Measurements from ENCODE around the gene MOV10. TPM values are rescaled to one million over a fixed set of nuclear protein-coding genes. Genes with fewer than 3 reads are reported as not detected.

The MOV10 gene
- total RNA-seq, 1 donor from 2014 or later = 46.7 TPM

DNA sequence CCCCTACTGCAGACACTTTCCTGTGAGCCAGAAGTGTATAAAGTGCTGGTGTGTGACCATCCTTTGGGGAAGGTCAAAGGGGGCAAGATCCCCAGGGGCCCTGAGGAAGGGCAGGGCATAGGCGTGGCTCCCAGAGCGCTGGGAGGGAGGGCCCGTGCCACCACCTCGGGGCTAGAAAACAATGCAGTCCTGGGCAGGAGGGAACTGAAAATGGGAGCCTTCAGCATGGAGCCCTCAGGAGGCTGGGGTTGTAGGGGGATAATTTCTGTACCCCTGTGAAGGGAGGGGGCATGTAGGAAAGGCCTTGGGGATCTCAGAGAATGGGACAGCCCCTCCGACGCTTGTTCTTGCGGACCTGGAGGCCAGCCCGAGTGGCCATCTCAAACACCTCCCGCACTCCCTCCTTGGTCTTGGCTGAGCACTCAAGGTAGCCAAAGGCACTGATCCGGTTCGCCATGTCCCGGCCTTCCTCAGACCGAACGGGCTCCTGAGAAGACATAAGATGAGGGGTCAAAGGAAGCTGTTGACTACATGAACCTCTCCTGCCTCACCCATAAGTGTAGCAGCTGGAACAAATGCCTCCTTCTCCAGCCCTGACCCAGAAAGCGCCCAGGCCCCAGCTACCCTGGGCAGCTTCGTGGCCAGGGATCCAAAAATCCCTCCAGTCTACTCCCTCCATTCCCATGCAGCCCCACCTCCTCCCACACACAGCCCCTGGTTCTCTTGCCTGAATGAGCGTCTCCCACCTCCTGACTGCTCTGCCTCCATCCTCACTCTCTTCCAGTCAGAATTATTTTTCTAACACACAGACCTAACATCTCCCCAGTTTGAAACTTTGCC lies 27.0 kb downstream of the MOV10 start:
- Histone ChIP-seq H3K4me3 (ENCODE audit: low read depth, low read length) (no peak overlapping the region), H3K27me3 (ENCODE audit: control insufficient read depth, insufficient read depth, low read length) (no peaks in the 10 kb centered on the region), H3K36me3 (ENCODE audit: control insufficient read depth, insufficient read depth, low read length) (peaks cover 6% of the 10 kb centered on the region)
- no peak for DNase-seq (ENCODE audit: low read depth)
- TF ChIP-seq, protein P1, sequence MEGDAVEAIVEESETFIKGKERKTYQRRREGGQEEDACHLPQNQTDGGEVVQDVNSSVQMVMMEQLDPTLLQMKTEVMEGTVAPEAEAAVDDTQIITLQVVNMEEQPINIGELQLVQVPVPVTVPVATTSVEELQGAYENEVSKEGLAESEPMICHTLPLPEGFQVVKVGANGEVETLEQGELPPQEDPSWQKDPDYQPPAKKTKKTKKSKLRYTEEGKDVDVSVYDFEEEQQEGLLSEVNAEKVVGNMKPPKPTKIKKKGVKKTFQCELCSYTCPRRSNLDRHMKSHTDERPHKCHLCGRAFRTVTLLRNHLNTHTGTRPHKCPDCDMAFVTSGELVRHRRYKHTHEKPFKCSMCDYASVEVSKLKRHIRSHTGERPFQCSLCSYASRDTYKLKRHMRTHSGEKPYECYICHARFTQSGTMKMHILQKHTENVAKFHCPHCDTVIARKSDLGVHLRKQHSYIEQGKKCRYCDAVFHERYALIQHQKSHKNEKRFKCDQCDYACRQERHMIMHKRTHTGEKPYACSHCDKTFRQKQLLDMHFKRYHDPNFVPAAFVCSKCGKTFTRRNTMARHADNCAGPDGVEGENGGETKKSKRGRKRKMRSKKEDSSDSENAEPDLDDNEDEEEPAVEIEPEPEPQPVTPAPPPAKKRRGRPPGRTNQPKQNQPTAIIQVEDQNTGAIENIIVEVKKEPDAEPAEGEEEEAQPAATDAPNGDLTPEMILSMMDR (IDR thresholded peaks at IDR 0.05; ENCODE audit: insufficient read depth, low read length, poor library complexity, severe bottlenecking) = no peak

DNA sequence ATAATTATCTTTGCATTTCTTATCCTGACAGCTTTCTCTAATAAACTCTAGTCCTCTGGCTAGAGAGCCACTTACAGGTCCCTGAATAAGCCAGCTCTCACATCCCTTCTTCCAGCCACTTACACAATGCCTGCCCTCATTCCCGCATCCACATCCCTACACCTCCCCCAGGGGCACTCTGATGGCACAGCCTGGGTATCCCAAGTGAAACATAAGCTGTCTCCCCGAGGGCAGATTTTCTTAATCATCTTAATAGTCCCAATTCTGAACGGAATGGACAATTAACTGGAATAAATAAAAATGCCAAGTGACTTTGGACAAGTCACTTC lies 27.6 kb downstream of the MOV10 start:
- peaks cover 5% of the 10 kb centered on the region for H3K36me3 ChIP-seq (ENCODE audit: control insufficient read depth, insufficient read depth, low read length)
- H3K27me3 ChIP-seq (ENCODE audit: control insufficient read depth, insufficient read depth, low read length) = no peaks in the 10 kb centered on the region
- no peak overlapping the region for H3K4me3 ChIP-seq (ENCODE audit: low read depth, low read length)
- TF ChIP-seq, protein P1 (IDR thresholded peaks at IDR 0.05; ENCODE audit: insufficient read depth, low read length, poor library complexity, severe bottlenecking) = no peak
- DNase-seq (ENCODE audit: low read depth) = no peak

DNA sequence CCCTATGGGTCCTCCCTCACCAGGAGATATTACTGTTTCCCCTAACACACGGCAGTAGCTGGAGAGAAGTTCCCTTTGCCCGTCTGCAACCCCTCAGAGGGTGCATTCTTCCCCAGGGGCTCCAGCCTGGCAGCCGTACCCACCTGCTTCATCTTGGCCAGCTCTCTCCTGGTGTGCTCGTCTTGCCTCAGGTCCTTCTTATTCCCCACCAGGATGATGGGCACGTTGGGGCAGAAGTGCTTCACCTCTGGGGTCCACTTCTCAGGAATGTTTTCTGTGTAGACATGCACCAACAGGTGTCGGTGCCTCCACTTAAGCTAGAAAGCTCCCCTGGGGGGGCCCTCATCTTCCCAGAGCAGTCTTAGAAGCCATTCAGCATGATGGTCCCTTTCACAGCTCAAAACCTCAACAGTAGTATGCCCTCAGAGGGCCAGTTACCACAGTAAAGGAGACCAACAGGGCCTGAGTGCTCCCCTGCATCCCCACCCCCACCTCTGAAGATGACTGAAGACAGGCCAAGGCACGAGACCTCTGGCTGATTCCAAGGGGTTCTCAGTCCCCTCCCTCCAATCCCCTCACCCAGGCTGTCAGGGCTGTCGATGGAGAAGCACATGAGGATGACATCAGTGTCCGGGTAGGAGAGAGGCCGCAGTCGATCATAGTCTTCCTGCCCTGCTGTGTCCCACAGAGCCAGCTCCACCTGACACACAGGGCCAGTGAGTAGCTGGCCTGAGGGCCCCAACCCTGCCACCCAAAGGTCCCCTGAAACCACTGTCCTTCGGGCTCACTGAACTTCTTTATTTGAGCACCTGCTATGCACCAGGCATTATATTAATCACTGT lies 28.2 kb downstream of the MOV10 start:
- Histone ChIP-seq H3K27me3 (ENCODE audit: control insufficient read depth, insufficient read depth, low read length) (no peaks in the 10 kb centered on the region), H3K36me3 (ENCODE audit: control insufficient read depth, insufficient read depth, low read length) (peaks cover 5% of the 10 kb centered on the region), H3K4me3 (ENCODE audit: low read depth, low read length) (no peak overlapping the region)
- no peak for DNase-seq (ENCODE audit: low read depth)
- TF ChIP-seq, protein P1 (IDR thresholded peaks at IDR 0.05; ENCODE audit: insufficient read depth, low read length, poor library complexity, severe bottlenecking) = no peak

DNA sequence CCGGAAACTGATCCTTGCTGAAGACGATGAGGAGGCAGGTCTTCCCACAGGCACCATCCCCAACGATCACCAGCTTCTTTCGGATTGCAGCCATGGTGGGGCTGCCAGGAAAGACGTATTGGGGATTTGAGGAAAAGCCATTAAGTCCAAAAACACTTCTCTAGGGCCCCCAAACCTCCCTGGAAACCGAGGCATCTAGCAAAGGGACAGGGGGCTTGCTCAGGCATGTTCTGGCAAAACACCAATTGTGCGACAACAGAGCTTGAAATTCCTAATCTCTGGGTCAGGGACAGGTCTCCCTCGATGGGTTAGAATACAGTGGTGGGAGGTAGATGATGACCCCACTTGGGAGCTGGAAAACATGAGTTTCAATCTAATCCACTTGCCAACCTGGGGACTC lies 29.2 kb downstream of the MOV10 start:
- TF ChIP-seq, protein P1 (IDR thresholded peaks at IDR 0.05; ENCODE audit: insufficient read depth, low read length, poor library complexity, severe bottlenecking) = no peak
- H3K27me3 ChIP-seq (ENCODE audit: control insufficient read depth, insufficient read depth, low read length) = no peaks in the 10 kb centered on the region
- H3K4me3 ChIP-seq (ENCODE audit: low read depth, low read length) = no peak overlapping the region
- no peak for DNase-seq (ENCODE audit: low read depth)
- H3K36me3 ChIP-seq (ENCODE audit: control insufficient read depth, insufficient read depth, low read length) = peaks cover 5% of the 10 kb centered on the region

DNA sequence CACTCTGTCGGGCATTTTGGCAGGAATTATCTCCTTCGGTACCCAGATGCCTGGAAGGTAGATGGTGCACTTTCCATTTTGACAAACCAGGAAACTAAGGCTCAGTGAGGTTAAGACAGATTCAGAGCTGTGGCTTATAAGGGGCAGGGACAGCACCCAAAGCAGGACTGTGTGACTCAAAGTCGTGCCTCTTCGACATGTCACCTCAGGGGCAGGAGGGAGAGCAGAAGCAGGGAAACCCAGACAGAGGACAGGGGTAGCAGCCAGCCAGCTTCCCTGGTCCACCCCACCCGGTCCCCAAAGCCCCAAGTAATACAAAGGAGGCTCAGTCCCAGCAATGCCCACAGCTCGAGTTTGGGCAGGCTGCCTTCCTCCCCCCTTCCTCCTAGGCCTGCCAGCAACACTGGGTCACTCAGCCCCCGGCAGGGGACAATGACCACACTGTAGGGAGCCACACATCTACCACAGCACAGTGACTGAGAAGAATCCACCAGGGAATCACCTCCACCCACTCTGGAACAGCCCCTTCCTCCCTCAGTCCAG lies 30.0 kb downstream of the MOV10 start:
- peaks cover 5% of the 10 kb centered on the region for H3K36me3 ChIP-seq (ENCODE audit: control insufficient read depth, insufficient read depth, low read length)
- peak overlapping the region; percentile 26 for H3K4me3 ChIP-seq (ENCODE audit: low read depth, low read length)
- no peak for DNase-seq (ENCODE audit: low read depth)
- H3K27me3 ChIP-seq (ENCODE audit: control insufficient read depth, insufficient read depth, low read length) = no peaks in the 10 kb centered on the region
- TF ChIP-seq, protein P1 (IDR thresholded peaks at IDR 0.05; ENCODE audit: insufficient read depth, low read length, poor library complexity, severe bottlenecking) = no peak

Data from kidney epithelial cell (primary cell).